ENCODE results near the gene SLC1A5.
"Not testable (repeated sequence)": the region's sequence is repeated elsewhere in the genome, so short reads cannot be mapped to it uniquely, and the experiment has no call there.

SLC1A5 gene

GRCh38 chr19:46825731-46826055, 37.3 kb upstream of the SLC1A5 start:
- Histone ChIP-seq H3K9me2 (replicated peaks; ENCODE audit: insufficient read depth, low read length) (no peaks in the 10 kb centered on the region), H3K79me2 (ENCODE audit: low read length) (no peaks in the 10 kb centered on the region), H3K27me3 (replicated peaks; ENCODE audit: insufficient read depth, low read length) (no peaks in the 10 kb centered on the region), H2AFZ (ENCODE audit: low read length) (no peak overlapping the region), H4K20me1 (ENCODE audit: insufficient read depth, low read length) (no peaks in the 10 kb centered on the region), H3K4me1 (ENCODE audit: low read length) (no peaks in the 10 kb centered on the region), H3K9ac (ENCODE audit: low read length) (no peak overlapping the region), H3K36me3 (replicated peaks; ENCODE audit: insufficient read depth, low read length) (no peaks in the 10 kb centered on the region), H3K27ac (ENCODE audit: low read length) (no peak overlapping the region), H3K4me2 (ENCODE audit: low read depth, low read length) (no peak overlapping the region), H3K4me3 (ENCODE audit: low read length) (no peak overlapping the region), H3F3A (ENCODE audit: insufficient read depth, low read length) (no peaks in the 10 kb centered on the region), H3K9me3 (replicated peaks; ENCODE audit: insufficient read depth, low read length) (no peaks in the 10 kb centered on the region)
- no peak for TF ChIP-seq EZH2phosphoT487 (IDR thresholded peaks at IDR 0.05; ENCODE audit: low read length)
- no peak for TF ChIP-seq CTCF (IDR thresholded peaks at IDR 0.05; ENCODE audit: low read length)
- TF ChIP-seq EZH2 (optimal IDR thresholded peaks at IDR 0.05; ENCODE audit: low read depth, low read length) = no peak
- DNase-seq = no peak

GRCh38 chr19:46824890-46825730, 36.7 kb upstream of the SLC1A5 start:
- no peak overlapping the region for H3K4me2 ChIP-seq (ENCODE audit: low read depth, low read length)
- TF ChIP-seq CTCF (IDR thresholded peaks at IDR 0.05; ENCODE audit: low read length) (no peak), EZH2phosphoT487 (IDR thresholded peaks at IDR 0.05; ENCODE audit: low read length) (no peak), EZH2 (optimal IDR thresholded peaks at IDR 0.05; ENCODE audit: low read depth, low read length) (no peak)
- DNase-seq = no peak

GRCh38 chr19:46823049-46823448, 34.7 kb upstream of the SLC1A5 start:
- H2AFZ ChIP-seq (ENCODE audit: low read length) = no peak overlapping the region
- no peak overlapping the region for H3K27ac ChIP-seq (ENCODE audit: low read length)
- H3K36me3 ChIP-seq (replicated peaks; ENCODE audit: insufficient read depth, low read length) = no peaks in the 10 kb centered on the region
- no peak for DNase-seq
- H3K9ac ChIP-seq (ENCODE audit: low read length) = no peak overlapping the region
- no peaks in the 10 kb centered on the region for H3F3A ChIP-seq (ENCODE audit: insufficient read depth, low read length)
- no peak overlapping the region for H3K4me2 ChIP-seq (ENCODE audit: low read depth, low read length)
- no peaks in the 10 kb centered on the region for H3K4me1 ChIP-seq (ENCODE audit: low read length)
- TF ChIP-seq CTCF (IDR thresholded peaks at IDR 0.05; ENCODE audit: low read length) = no peak
- TF ChIP-seq EZH2phosphoT487 (IDR thresholded peaks at IDR 0.05; ENCODE audit: low read length) = no peak
- TF ChIP-seq EZH2 (optimal IDR thresholded peaks at IDR 0.05; ENCODE audit: low read depth, low read length) = no peak
- H3K9me2 ChIP-seq (replicated peaks; ENCODE audit: insufficient read depth, low read length) = no peaks in the 10 kb centered on the region
- no peaks in the 10 kb centered on the region for H3K27me3 ChIP-seq (replicated peaks; ENCODE audit: insufficient read depth, low read length)
- no peak overlapping the region for H3K4me3 ChIP-seq (ENCODE audit: low read length)
- no peaks in the 10 kb centered on the region for H4K20me1 ChIP-seq (ENCODE audit: insufficient read depth, low read length)
- no peaks in the 10 kb centered on the region for H3K9me3 ChIP-seq (replicated peaks; ENCODE audit: insufficient read depth, low read length)
- no peaks in the 10 kb centered on the region for H3K79me2 ChIP-seq (ENCODE audit: low read length)

More at GRCh38 chr19:46824890-46825730, 36.7 kb upstream of the SLC1A5 start:
- Histone ChIP-seq H2AFZ (ENCODE audit: low read length) (no peak overlapping the region), H3K36me3 (replicated peaks; ENCODE audit: insufficient read depth, low read length) (no peaks in the 10 kb centered on the region), H3K4me3 (ENCODE audit: low read length) (no peak overlapping the region), H3K9me3 (replicated peaks; ENCODE audit: insufficient read depth, low read length) (no peaks in the 10 kb centered on the region), H3K27ac (ENCODE audit: low read length) (no peak overlapping the region), H3K79me2 (ENCODE audit: low read length) (no peaks in the 10 kb centered on the region), H3K9me2 (replicated peaks; ENCODE audit: insufficient read depth, low read length) (no peaks in the 10 kb centered on the region), H4K20me1 (ENCODE audit: insufficient read depth, low read length) (no peaks in the 10 kb centered on the region), H3F3A (ENCODE audit: insufficient read depth, low read length) (no peaks in the 10 kb centered on the region), H3K27me3 (replicated peaks; ENCODE audit: insufficient read depth, low read length) (no peaks in the 10 kb centered on the region), H3K9ac (ENCODE audit: low read length) (no peak overlapping the region), H3K4me1 (ENCODE audit: low read length) (no peaks in the 10 kb centered on the region)

- not testable (repeated sequence) for H2AFZ ChIP-seq (ENCODE audit: low read length); H3K27ac ChIP-seq (ENCODE audit: low read length)
Observed at GRCh38 chr19:46822410-46822787, 34.0 kb upstream of the SLC1A5 start.

More at GRCh38 chr19:46822410-46822787, 34.0 kb upstream of the SLC1A5 start:
- H3K4me2 ChIP-seq (ENCODE audit: low read depth, low read length); H3K4me3 ChIP-seq (ENCODE audit: low read length); H3K9ac ChIP-seq (ENCODE audit: low read length); H4K20me1 ChIP-seq (ENCODE audit: insufficient read depth, low read length); H3F3A ChIP-seq (ENCODE audit: insufficient read depth, low read length); H3K4me1 ChIP-seq (ENCODE audit: low read length); DNase-seq; H3K9me2 ChIP-seq (replicated peaks; ENCODE audit: insufficient read depth, low read length); H3K79me2 ChIP-seq (ENCODE audit: low read length); H3K9me3 ChIP-seq (replicated peaks; ENCODE audit: insufficient read depth, low read length); H3K36me3 ChIP-seq (replicated peaks; ENCODE audit: insufficient read depth, low read length); H3K27me3 ChIP-seq (replicated peaks; ENCODE audit: insufficient read depth, low read length): not testable (repeated sequence)

Measured in MM.1S (cell line).